Keratinocyte (primary cell): Measurements from ENCODE around the gene TOR1AIP2. TPM values are rescaled to one million over a fixed set of nuclear protein-coding genes. Genes with fewer than 3 reads are reported as not detected.

Experiments used
- DNase-seq: peaks from one replicate; pipeline ENCODE4 v3.0.0-alpha.2; 2011; ENCODE audit warnings: low read depth, missing footprints, low spot score
- FAIRE-seq: peaks from 2 replicates; lab custom pipeline; 2011; peaks lifted over from hg19 to GRCh38; lab: Jason Lieb, UNC
- H2AFZ ChIP-seq: 2 replicates; pipeline ENCODE4 v1.6.0; 2012; ENCODE audit warnings: low read length, control low read depth, inconsistent platforms; ENCODE audit not compliant: control insufficient read depth
- H3K27ac ChIP-seq: 2 replicates; pipeline ENCODE4 v1.5.1; 2011; ENCODE audit warnings: low read length; ENCODE audit not compliant: control insufficient read depth, insufficient read depth
- H3K27me3 ChIP-seq: 3 replicates; pipeline ENCODE4 v1.6.0; 2011; ENCODE audit warnings: low read length; ENCODE audit not compliant: control insufficient read depth, insufficient read depth; ENCODE audit errors: extremely low read depth
- H3K36me3 ChIP-seq, 2 experiments: 2 replicates in 1 of 2; 3 replicates in 1 of 2; pipeline ENCODE4 v1.5.1; 2011; ENCODE audit warnings: low read length in 2 of 2, mild to moderate bottlenecking in 1 of 2; ENCODE audit not compliant: control insufficient read depth in 2 of 2, insufficient read depth in 2 of 2; ENCODE audit errors: extremely low read depth in 1 of 2
- H3K4me1 ChIP-seq: 3 replicates; pipeline ENCODE4 v1.5.1; 2011; ENCODE audit warnings: low read length; ENCODE audit not compliant: control insufficient read depth, insufficient read depth; ENCODE audit errors: extremely low read depth
- H3K4me2 ChIP-seq: 3 replicates; pipeline ENCODE4 v1.6.0; 2011; ENCODE audit warnings: low read depth, low read length; ENCODE audit not compliant: control insufficient read depth, insufficient read depth; ENCODE audit errors: extremely low read depth
- H3K4me3 ChIP-seq, 3 experiments: fragments of 200-600 bp in 1 of 3; sonication (generic) in 1 of 3; 2 replicates in 2 of 3; 3 replicates in 1 of 3; pipeline ENCODE4 v1.5.1; 2011 to 2016; ENCODE audit warnings: low read length in 3 of 3, mild to moderate bottlenecking in 3 of 3, control low read depth in 2 of 3, inconsistent platforms in 1 of 3, low read depth in 1 of 3, mixed read lengths in 1 of 3, mixed run types in 1 of 3, moderate library complexity in 1 of 3; ENCODE audit not compliant: control insufficient read depth in 2 of 3, insufficient read depth in 2 of 3; ENCODE audit errors: extremely low read depth in 1 of 3
- H3K79me2 ChIP-seq: 2 replicates; pipeline ENCODE4 v1.6.0; 2012; ENCODE audit warnings: low read length; ENCODE audit not compliant: control insufficient read depth, insufficient read depth
- H3K9ac ChIP-seq: 3 replicates; pipeline ENCODE4 v1.6.0; 2011; ENCODE audit warnings: low read length; ENCODE audit not compliant: control insufficient read depth, insufficient read depth; ENCODE audit errors: extremely low read depth
- H3K9me1 ChIP-seq: 3 replicates; pipeline ENCODE4 v1.6.0; 2011; ENCODE audit warnings: low read length; ENCODE audit not compliant: control insufficient read depth, insufficient read depth; ENCODE audit errors: extremely low read depth
- H3K9me3 ChIP-seq: 2 replicates; pipeline ENCODE4 v1.5.1; 2012; ENCODE audit warnings: low read depth, low read length; ENCODE audit not compliant: control insufficient read depth
- H4K20me1 ChIP-seq: 3 replicates; pipeline ENCODE4 v1.6.0; 2011; ENCODE audit warnings: low read length; ENCODE audit not compliant: control insufficient read depth, insufficient read depth; ENCODE audit errors: extremely low read depth
- EZH2 ChIP-seq: IDR thresholded peaks from one replicate; pipeline ENCODE4 v1.6.1; 2012; ENCODE audit warnings: inconsistent platforms, mild to moderate bottlenecking, low read length, moderate library complexity
- dilution Hi-C: fragments of 300-500 bp; cut with MboI; formaldehyde crosslinking; loops from one replicate; pipeline ENCODE4 v1.7.0; 2020; ENCODE audit warnings: low sequenced_read_pairs; ENCODE audit not compliant: extremely low pct_ligation_motif_present
- polyA plus RNA-seq, 5 experiments: library from polyadenylated mRNA; depleted of rRNA in 3 of 5; stranded (reverse) in 3 of 5; stranded (forward) in 1 of 5; unstranded in 1 of 5; fragments of >200 nt; gene quantifications; 1 replicate in 1 of 5; 2 replicates in 3 of 5; 3 replicates in 1 of 5; pipeline versions ENCODE4 v1.2.1 to v1.2.3, GENCODE V29; 2011 to 2012; ENCODE audit warnings: missing spikeins in 2 of 5, low read depth in 1 of 5, low replicate concordance in 1 of 5
- TF ChIP-seq, protein P1 (sequence below), 3 experiments: IDR thresholded peaks in 1 of 3; conservative IDR thresholded peaks in 1 of 3; optimal IDR thresholded peaks in 1 of 3; 2 replicates in 2 of 3; 3 replicates in 1 of 3; pipeline versions ENCODE3 to v1.5.1; 2011; ENCODE audit warnings: low read length in 3 of 3, mild to moderate bottlenecking in 3 of 3, moderate library complexity in 2 of 3, control low read depth in 1 of 3, inconsistent platforms in 1 of 3; ENCODE audit not compliant: insufficient read depth in 2 of 3; ENCODE audit errors: extremely low read depth in 1 of 3

TOR1AIP2 gene
- polyA plus RNA-seq, 1 donor (not counting 4 experiments of a cell fraction or from before 2014, with no cell fraction given), result 49.9 TPM

DNA sequence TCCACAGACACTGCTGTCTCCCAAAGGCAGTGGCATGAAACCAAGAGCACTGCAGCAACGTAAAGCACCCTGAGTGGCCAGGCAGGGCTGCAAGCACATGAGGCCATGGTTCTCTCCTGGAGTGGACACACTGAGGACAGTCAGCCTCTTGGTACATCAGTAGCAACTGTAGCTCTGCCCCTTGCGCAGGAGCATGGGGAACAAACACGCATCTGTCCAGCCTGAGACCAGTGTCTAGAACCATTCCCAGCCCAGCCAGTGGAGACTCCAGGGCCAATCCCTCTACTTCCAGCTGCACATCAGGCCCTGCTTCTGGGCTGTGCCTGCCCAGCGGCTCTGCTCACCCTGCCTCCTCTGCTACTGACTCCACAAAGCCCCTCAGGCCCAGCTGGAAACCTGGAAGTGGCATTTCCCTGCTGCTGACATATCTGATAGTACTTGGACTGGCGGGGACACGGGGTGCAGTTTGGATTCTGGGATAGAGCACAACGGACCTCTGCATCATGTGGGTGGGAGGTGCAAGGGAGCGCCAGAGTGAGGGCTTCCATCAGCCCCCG lies 49.0 kb downstream of the TOR1AIP2 start:
- Histone ChIP-seq H4K20me1 (no peaks in the 10 kb centered on the region), H3K27me3 (peaks cover 4% of the 10 kb centered on the region), H3K36me3 (no peaks in the 10 kb centered on the region), H2AFZ (no peak overlapping the region), H3K9ac (no peak overlapping the region), H3K4me3 (no peak overlapping the region), H3K79me2 (no peaks in the 10 kb centered on the region), H3K9me1 (no peaks in the 10 kb centered on the region), H3K9me3 (no peaks in the 10 kb centered on the region), H3K4me2 (no peak overlapping the region), H3K4me1 (no peaks in the 10 kb centered on the region), H3K27ac (no peak overlapping the region)
- dilution Hi-C loops, result no loop called here
- FAIRE-seq (no peak), DNase-seq (no peak)
- no peak for TF ChIP-seq EZH2
- TF ChIP-seq, protein P1, sequence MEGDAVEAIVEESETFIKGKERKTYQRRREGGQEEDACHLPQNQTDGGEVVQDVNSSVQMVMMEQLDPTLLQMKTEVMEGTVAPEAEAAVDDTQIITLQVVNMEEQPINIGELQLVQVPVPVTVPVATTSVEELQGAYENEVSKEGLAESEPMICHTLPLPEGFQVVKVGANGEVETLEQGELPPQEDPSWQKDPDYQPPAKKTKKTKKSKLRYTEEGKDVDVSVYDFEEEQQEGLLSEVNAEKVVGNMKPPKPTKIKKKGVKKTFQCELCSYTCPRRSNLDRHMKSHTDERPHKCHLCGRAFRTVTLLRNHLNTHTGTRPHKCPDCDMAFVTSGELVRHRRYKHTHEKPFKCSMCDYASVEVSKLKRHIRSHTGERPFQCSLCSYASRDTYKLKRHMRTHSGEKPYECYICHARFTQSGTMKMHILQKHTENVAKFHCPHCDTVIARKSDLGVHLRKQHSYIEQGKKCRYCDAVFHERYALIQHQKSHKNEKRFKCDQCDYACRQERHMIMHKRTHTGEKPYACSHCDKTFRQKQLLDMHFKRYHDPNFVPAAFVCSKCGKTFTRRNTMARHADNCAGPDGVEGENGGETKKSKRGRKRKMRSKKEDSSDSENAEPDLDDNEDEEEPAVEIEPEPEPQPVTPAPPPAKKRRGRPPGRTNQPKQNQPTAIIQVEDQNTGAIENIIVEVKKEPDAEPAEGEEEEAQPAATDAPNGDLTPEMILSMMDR (optimal IDR thresholded peaks at IDR 0.05 in 1 of 3, IDR thresholded peaks at IDR 0.05 in 1 of 3, conservative IDR thresholded peaks at IDR 0.05 in 1 of 3; ENCODE audit: extremely low read depth in 1 of 3, insufficient read depth in 2 of 3, low read length in 3 of 3), result no peak

DNA sequence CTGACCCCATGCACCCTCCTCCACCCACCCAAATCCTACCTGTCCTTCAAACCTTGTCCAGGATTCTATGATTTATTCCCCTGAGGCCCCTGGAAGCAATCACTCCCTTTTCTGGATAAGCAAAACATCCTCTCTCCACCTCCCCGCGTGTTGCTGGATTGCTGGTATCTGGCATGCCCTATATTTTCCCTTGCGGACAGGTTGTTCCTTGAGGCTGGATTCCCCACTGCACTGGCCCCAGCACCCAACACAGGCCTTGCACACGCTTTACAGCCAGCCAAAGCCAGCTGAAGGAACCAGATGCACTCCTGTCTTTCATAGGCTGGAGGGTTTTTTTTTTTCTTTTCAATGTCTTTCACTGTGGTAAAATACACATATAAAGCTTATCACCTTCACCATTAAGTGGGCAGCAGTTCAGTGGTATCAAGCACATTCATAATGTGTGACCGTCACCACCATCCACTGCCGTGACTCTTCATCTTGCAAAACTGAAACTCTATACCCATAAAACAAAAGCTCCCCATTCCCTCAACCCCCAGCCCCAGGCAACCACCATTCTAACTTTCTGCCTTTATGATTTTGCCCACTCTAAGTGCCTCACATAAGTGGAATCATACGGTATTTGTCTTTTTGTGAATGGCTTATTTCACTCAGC lies 50.9 kb downstream of the TOR1AIP2 start:
- TF ChIP-seq EZH2, result no peak
- TF ChIP-seq, protein P1 (optimal IDR thresholded peaks at IDR 0.05 in 1 of 3, IDR thresholded peaks at IDR 0.05 in 1 of 3, conservative IDR thresholded peaks at IDR 0.05 in 1 of 3; ENCODE audit: extremely low read depth in 1 of 3, insufficient read depth in 2 of 3, low read length in 3 of 3), result no peak
- DNase-seq (no peak), FAIRE-seq (no peak)

More for the DNA sequence above, 50.9 kb downstream of the TOR1AIP2 start:
- H3K27me3 ChIP-seq, result peaks cover 4% of the 10 kb centered on the region
- no peaks in the 10 kb centered on the region for H3K4me1 ChIP-seq
- H3K4me2 ChIP-seq, result no peak overlapping the region
- H3K9ac ChIP-seq, result no peak overlapping the region
- no peaks in the 10 kb centered on the region for H3K36me3 ChIP-seq
- no peaks in the 10 kb centered on the region for H3K9me3 ChIP-seq
- H3K79me2 ChIP-seq, result no peaks in the 10 kb centered on the region
- no peaks in the 10 kb centered on the region for H4K20me1 ChIP-seq
- no peak overlapping the region for H3K27ac ChIP-seq
- no peak overlapping the region for H3K4me3 ChIP-seq
- dilution Hi-C loops, result no loop called here
- H2AFZ ChIP-seq, result no peak overlapping the region
- H3K9me1 ChIP-seq, result no peaks in the 10 kb centered on the region
